H1 (cell line): Measurements from ENCODE around the gene KDM2A. TPM values are rescaled to one million over a fixed set of nuclear protein-coding genes. Genes with fewer than 3 reads are reported as not detected.

Experiments
- CBX5 ChIP-seq: fragments of 300-800, 300-1000 bp; sonication (generic); IDR thresholded peaks from 2 replicates; pipeline ENCODE4 v1.7.1; 2016; ENCODE audit warnings: antibody characterized with exemption, low read length, low read depth
- CHD7 ChIP-seq: fragments of 300-600 bp; sonication (generic); IDR thresholded peaks from 2 replicates; pipeline ENCODE4 v1.7.1; 2012; ENCODE audit warnings: low read length, moderate library complexity, mild to moderate bottlenecking, inconsistent platforms; ENCODE audit not compliant: insufficient replicate concordance
- CREB1 ChIP-seq: IDR thresholded peaks from 2 replicates; pipeline ENCODE4 v1.6.1; 2012; ENCODE audit warnings: inconsistent platforms
- EGR1 ChIP-seq: IDR thresholded peaks from 2 replicates; pipeline ENCODE4 v1.6.1; 2011; ENCODE audit warnings: low read depth, low read length, borderline replicate concordance
- HDAC2 ChIP-seq, 2 experiments: fragments of 300-600 bp in 1 of 2; sonication (generic) in 1 of 2; IDR thresholded peaks; 2 replicates each; pipeline ENCODE4 v1.6.1; 2011 to 2012; ENCODE audit warnings: low read depth in 2 of 2, low read length in 2 of 2, mild to moderate bottlenecking in 2 of 2, moderate library complexity in 2 of 2, borderline replicate concordance in 1 of 2, inconsistent platforms in 1 of 2
- RFX5 ChIP-seq: IDR thresholded peaks from 2 replicates; pipeline ENCODE4 v1.6.1; 2011; ENCODE audit warnings: low read depth, low read length, improper control_type of control experiment, borderline replicate concordance
- SAP30 ChIP-seq: fragments of 300-600 bp; sonication (generic); IDR thresholded peaks from 2 replicates; pipeline ENCODE4 v1.7.1; 2012; ENCODE audit warnings: low read length, moderate library complexity, mild to moderate bottlenecking, inconsistent platforms; ENCODE audit not compliant: insufficient read depth, insufficient replicate concordance
- SP1 ChIP-seq: IDR thresholded peaks from 2 replicates; pipeline ENCODE4 v1.6.1; 2011; ENCODE audit warnings: low read depth, low read length
- SRF ChIP-seq: IDR thresholded peaks from 2 replicates; pipeline ENCODE4 v1.6.1; 2011; ENCODE audit warnings: mild to moderate bottlenecking, low read depth, low read length, moderate library complexity
- USF2 ChIP-seq: IDR thresholded peaks from 2 replicates; pipeline ENCODE4 v1.6.1; 2011; ENCODE audit warnings: low read length, improper control_type of control experiment
- polyA plus RNA-seq, 7 experiments: library from polyadenylated mRNA; depleted of rRNA in 3 of 7; stranded (reverse) in 5 of 7; unstranded in 2 of 7; fragments of >200 nt in 5 of 7; fragments of 200-250 nt in 2 of 7; gene quantifications; 1 replicate in 5 of 7; 2 replicates in 1 of 7; 4 replicates in 1 of 7; pipeline versions ENCODE4 v1.2.1 to v1.2.3, GENCODE V29; 2011 to 2013; ENCODE audit warnings: missing spikeins in 2 of 7, mixed read lengths in 2 of 7
- total RNA-seq: library from RNA; stranded (reverse); fragmentation: NEBNext Ultra II Directional; extraction: Animal tissue kit (Norgen Biotek cat#: 25700); gene quantifications from 2 replicates; pipeline ENCODE4 v1.2.1, GENCODE V29; 2021

Gene KDM2A
- total and polyA plus RNA-seq, 2 of the 8 experiments (the other 6 are each of a cell fraction or from before 2014, with no cell fraction given): 55.4 to 66.2 TPM

DNA sequence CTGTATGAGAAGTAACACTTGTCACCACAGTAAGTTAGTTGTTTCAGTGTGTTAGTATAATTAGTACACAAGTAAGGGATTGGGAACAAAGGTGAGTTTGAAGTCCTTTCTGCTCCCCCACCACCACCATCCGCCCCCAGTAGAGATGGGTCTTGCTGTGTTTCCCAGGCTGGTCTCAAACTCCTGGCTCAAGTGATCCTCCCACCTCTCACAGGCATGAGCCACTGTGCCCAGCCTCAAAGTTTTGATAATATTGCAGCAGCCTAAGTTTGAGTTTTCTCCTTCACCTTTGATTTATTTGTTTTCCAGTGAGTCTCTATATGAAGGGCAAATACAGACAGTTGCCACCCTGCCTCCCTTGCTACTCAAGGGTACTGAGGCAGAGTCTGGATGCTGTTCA lies 123.5 kb downstream of the KDM2A start (continued):
- TF ChIP-seq CHD7 (no peak), RFX5 (no peak), SP1 (no peak), EGR1 (no peak), SRF (no peak), USF2 (no peak), HDAC2 (IDR thresholded peaks at IDR 0.05; ENCODE audit: borderline replicate concordance in 1 of 2, low read depth in 2 of 2, low read length in 2 of 2) (no peak), CREB1 (no peak), SAP30 (no peak), CBX5 (no peak)
